HEK293 (cell line): Measurements from ENCODE around the gene SPATA2.

Source experiments
- CTCF ChIP-seq: fragments of 450-650 bp; formaldehyde crosslinking; IDR thresholded peaks from 2 replicates; pipeline ENCODE4 v1.5.1; 2016; ENCODE audit warnings: missing biosample characterization, missing genetic modification characterization
- REST ChIP-seq: fragments of 450-650 bp; formaldehyde crosslinking; IDR thresholded peaks from 2 replicates; pipeline ENCODE4 v1.5.1; 2016; ENCODE audit warnings: missing biosample characterization, missing genetic modification characterization
- ZNF112 ChIP-seq: fragments of 450-650 bp; formaldehyde crosslinking; IDR thresholded peaks from 2 replicates; pipeline ENCODE4 v1.5.0; 2017; ENCODE audit warnings: missing biosample characterization, missing genetic modification characterization
- ZNF26 ChIP-seq: fragments of 450-650 bp; formaldehyde crosslinking; IDR thresholded peaks from 2 replicates; pipeline ENCODE4 v1.5.1; 2016; ENCODE audit warnings: missing biosample characterization, missing genetic modification characterization

- TF ChIP-seq CTCF (tag by site-specific recombination) (no peak), ZNF112 (no peak), ZNF26 (tag by site-specific recombination) (no peak), REST (tag by site-specific recombination) (no peak)
Observed at GRCh38 chr20:49859011-49859410, 56.3 kb downstream of the SPATA2 start.
